Measurements from ENCODE around the gene CBY2. TPM values are rescaled to one million over a fixed set of nuclear protein-coding genes. Genes with fewer than 3 reads are reported as not detected.
"Not testable (repeated sequence)": the region's sequence is repeated elsewhere in the genome, so short reads cannot be mapped to it uniquely, and the experiment has no call there.

The CBY2 gene
- total and polyA plus RNA-seq, 3 experiments from 2014 or later = not detected

- H3K27ac Mint-ChIP-seq; H3K4me3 ChIP-seq (ENCODE audit: low read length); H3K4me1 Mint-ChIP-seq; H3K36me3 ChIP-seq (ENCODE audit: insufficient read depth, low read length); H3K27me3 ChIP-seq (ENCODE audit: insufficient read depth, low read length, poor library complexity, severe bottlenecking); H3K27me3 Mint-ChIP-seq; H3K9me3 ChIP-seq (ENCODE audit: low read length); H3K4me3 Mint-ChIP-seq; DNase-seq; POLR2A ChIA-PET; H3K36me3 Mint-ChIP-seq; H3K27ac ChIP-seq (ENCODE audit: low read depth, low read length); H3K4me1 ChIP-seq (ENCODE audit: insufficient read depth, low read length): not testable (repeated sequence)
- CTCF ChIA-PET = interaction anchor here (1.4 kb wide), 1 partner anchor 9 kb away, joined by 4 read pairs; no protein-coding TSS in a partner anchor
- peaks cover 3 to 14% (median 7%) of the 10 kb centered on the region in 5 donors for H3K9me3 Mint-ChIP-seq
These were observed 54.4 kb downstream of the CBY2 start for GRCh38 chr13:45756498-45756897.

GRCh38 chr13:45757589-45757988 is 55.5 kb downstream of the CBY2 start:
- POLR2A ChIA-PET; H3K4me3 Mint-ChIP-seq; H3K36me3 Mint-ChIP-seq; H3K4me1 Mint-ChIP-seq; H3K4me3 ChIP-seq (ENCODE audit: low read length); H3K9me3 ChIP-seq (ENCODE audit: low read length); CTCF ChIA-PET; DNase-seq; H3K27ac ChIP-seq (ENCODE audit: low read depth, low read length); H3K36me3 ChIP-seq (ENCODE audit: insufficient read depth, low read length); H3K4me1 ChIP-seq (ENCODE audit: insufficient read depth, low read length); H3K27me3 ChIP-seq (ENCODE audit: insufficient read depth, low read length, poor library complexity, severe bottlenecking); H3K27me3 Mint-ChIP-seq: not testable (repeated sequence)
- H3K9me3 Mint-ChIP-seq = peaks cover 3 to 14% (median 7%) of the 10 kb centered on the region in 5 donors
- H3K27ac Mint-ChIP-seq = peak overlapping the region in 1 of 8 donors; percentile 1

DNA sequence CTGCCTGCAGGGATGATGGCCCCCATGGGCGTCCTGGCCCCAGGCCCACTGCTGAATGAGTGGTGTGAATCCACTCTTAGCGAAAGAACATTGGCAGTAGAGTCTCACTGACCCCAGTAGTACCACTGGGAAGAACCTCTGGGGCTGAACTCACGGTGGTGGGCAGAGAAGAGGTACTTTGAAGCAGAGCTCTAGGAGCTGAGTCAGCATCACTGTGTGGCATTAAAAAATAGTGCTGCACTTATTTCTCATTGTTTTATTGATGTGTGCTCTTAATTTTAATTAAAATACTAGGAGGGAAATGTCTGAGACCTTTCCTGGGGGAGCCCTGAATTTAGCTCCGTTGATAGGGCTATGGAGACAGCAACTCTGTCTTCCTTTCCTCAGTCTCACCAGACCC is 61.3 kb downstream of the CBY2 start:
- H3K4me1 Mint-ChIP-seq = no peaks in the 10 kb centered on the region
- peaks cover 0 to 4% (median 0%) of the 10 kb centered on the region in 3 donors for H3K36me3 Mint-ChIP-seq
- Histone ChIP-seq H3K27ac (ENCODE audit: low read depth, low read length) (no peak overlapping the region), H3K9me3 (ENCODE audit: low read length) (no peaks in the 10 kb centered on the region), H3K4me3 (ENCODE audit: low read length) (no peak overlapping the region), H3K27me3 (ENCODE audit: insufficient read depth, low read length, poor library complexity, severe bottlenecking) (no peaks in the 10 kb centered on the region), H3K36me3 (ENCODE audit: insufficient read depth, low read length) (no peaks in the 10 kb centered on the region), H3K4me1 (ENCODE audit: insufficient read depth, low read length) (no peaks in the 10 kb centered on the region)
- POLR2A ChIA-PET = no interaction called here
- no peak for DNase-seq
- no peak overlapping the region for H3K27ac Mint-ChIP-seq
- H3K27me3 Mint-ChIP-seq = peaks cover 5 to 14% of the 10 kb centered on the region in 2 donors
- CTCF ChIA-PET = no interaction called here
- peaks cover 0 to 5% (median 3%) of the 10 kb centered on the region in 5 donors for H3K9me3 Mint-ChIP-seq
- no peak overlapping the region for H3K4me3 Mint-ChIP-seq

Other genes starting within 250 kb of the CBY2 start
- 10 to 100 TPM; 19.3 to 20.2 TPM for gene COG3, start 237.4 kb upstream of the CBY2 start, total RNA-seq
- 31.7 TPM for gene COG3, start 237.4 kb upstream of the CBY2 start, polyA plus RNA-seq
- gene ERICH6B, start 86.6 kb upstream of the CBY2 start, total RNA-seq = not detected
- gene ERICH6B, start 86.6 kb upstream of the CBY2 start, polyA plus RNA-seq = not detected
- under 1 TPM; 0.11 to 0.20 TPM for gene SIAH3, start 149.4 kb downstream of the CBY2 start, total RNA-seq
- gene SIAH3, start 149.4 kb downstream of the CBY2 start, polyA plus RNA-seq = not detected